ENCODE data around the gene SPEM2.

SPEM2 gene

DNA sequence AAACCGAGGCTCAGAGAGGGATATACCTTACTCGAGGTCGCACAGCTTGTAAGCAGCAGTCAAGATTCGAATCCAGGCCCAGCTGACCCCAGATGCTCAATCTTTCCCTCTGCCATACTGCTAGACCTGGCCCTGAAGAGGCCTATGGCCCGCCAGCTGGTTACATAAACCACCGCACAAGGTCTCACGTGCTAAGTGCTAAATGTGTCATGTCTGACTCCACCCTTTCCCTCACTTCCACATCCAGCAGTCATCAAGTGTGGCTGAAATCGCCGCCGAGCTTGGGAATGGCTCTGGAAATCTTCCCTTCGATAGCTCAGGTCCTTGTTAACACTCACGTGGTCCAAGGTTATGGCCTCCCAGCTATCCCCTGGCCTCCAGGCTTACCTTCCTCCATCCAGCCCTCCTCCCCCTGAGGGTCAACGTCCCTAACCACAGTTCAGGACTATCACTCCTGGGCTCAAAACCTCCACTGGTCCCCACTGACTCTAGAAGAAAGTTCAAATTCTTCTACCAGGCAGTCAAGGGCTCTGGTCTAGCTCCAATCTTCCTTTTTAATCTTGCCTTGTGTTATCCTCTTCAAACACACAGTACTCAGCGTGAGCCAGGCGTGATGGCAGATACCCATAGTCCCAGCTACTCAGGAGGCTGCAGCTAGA, 50.5 kb downstream of the SPEM2 start:
- peak; percentile 94 for DNase-seq

DNA sequence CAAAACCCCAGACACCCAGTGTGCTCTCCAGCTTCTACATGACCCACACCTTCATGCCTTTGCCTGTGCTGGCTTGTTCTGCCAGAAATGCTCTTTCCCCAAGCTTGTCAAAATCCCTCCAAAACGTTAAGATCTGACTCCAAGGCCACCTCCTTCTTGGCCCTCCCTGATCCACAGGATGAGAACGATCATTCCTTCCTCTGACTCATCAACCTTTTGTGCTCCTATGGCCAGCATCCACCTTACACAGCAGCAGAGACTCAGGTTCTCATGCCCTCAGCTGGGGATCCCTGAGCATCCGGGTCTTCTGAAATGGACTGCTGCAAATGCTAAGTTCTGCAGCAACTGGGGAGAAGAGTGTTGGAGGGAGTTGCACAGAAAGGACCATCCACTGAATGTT, 51.1 kb downstream of the SPEM2 start:
- DNase-seq, result no peak

DNA sequence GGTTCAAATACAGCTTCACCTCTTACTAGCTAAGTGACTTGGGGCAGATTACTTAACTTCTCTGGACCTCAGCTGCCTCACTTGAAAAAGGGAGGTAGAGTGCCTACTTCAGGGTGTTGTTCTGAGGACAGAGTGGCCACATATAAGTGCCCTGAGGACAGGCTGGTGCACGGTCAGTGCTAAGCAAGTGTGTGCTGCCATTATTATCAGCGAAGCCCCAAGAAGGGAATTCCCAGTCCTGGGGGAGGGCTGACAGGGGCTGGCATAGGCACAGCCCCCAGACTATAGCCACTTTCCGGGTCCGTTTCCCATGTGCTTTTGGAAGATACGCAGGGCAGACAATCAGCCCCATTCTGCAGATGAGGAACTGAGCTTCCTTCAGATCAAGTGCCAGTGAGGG, 51.5 kb downstream of the SPEM2 start:
- DNase-seq, result no peak

Data from hematopoietic multipotent progenitor cell treated with erythropoietin and hydrocortisone succinate and interleukin-3 and kit ligand, for 8 days (in vitro differentiated cells).